ENCODE results near the gene ODR4. TPM values are rescaled to one million over a fixed set of nuclear protein-coding genes. Genes with fewer than 3 reads are reported as not detected.
"Not testable (repeated sequence)": the region's sequence is repeated elsewhere in the genome, so short reads cannot be mapped to it uniquely, and the experiment has no call there.

Gene ODR4
- total RNA-seq, 1 donor from 2014 or later = 25.5 TPM

DNA sequence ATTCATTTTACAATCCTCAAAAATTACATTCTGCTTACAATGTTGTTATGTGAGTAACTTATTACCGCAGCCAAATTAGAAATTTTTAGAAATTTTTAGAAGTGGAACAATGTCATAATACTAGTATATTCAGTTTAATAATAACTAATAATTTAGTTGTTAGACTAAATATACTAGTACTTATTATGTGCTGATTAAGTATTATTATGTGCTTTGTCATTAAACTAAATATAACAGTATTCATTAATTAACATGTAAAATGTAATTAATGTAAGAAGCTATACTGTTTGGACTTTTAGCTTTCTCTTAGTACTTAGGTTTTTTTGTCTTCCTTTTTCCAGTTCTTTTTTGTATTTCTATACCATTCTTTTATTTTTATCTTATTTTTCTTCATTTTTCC lies 15.3 kb downstream of the ODR4 start:
- Mint-ChIP-seq H3K36me3 (ENCODE audit: insufficient read depth) (peaks cover 11% of the 10 kb centered on the region), H3K27ac (no peak overlapping the region), H3K4me3 (ENCODE audit: low read depth) (no peak overlapping the region), H3K4me1 (ENCODE audit: low read depth) (no peaks in the 10 kb centered on the region), H3K27me3 (no peaks in the 10 kb centered on the region), H3K9me3 (ENCODE audit: low read depth) (no peaks in the 10 kb centered on the region)
- no peak for TF ChIP-seq CTCF (IDR thresholded peaks at IDR 0.05; ENCODE audit: unreplicated experiment)
- DNase-seq (ENCODE audit: low spot score, unreplicated experiment) = no peak

- Mint-ChIP-seq H3K27me3 (no peaks in the 10 kb centered on the region), H3K36me3 (ENCODE audit: insufficient read depth) (peaks cover 11% of the 10 kb centered on the region), H3K9me3 (ENCODE audit: low read depth) (no peaks in the 10 kb centered on the region), H3K4me3 (ENCODE audit: low read depth) (no peak overlapping the region), H3K27ac (no peak overlapping the region), H3K4me1 (ENCODE audit: low read depth) (no peaks in the 10 kb centered on the region)
- DNase-seq (ENCODE audit: low spot score, unreplicated experiment) = no peak
- no peak for TF ChIP-seq CTCF (IDR thresholded peaks at IDR 0.05; ENCODE audit: unreplicated experiment)
Measured at GRCh38 chr1:186391841-186392240, 16.2 kb downstream of the ODR4 start.

DNA sequence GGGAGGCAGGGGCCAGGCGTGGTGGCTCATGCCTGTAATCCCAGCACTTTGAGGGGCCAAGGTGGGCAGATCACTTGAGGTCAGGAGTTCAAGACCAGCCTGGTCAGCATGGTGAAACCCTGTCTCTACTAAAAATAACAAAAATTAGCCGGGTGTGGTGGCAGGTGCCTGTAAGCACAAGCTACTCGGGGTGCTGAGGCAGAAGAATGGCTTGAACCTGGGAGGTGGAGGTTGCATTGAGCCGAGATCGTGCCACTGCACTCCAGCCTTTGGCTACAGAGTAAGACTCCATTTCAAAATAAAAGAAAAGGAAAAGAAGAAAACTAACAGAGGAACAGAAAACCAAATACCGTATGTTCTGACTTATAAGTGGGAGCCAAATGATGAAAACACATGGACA lies 17.1 kb downstream of the ODR4 start:
- H3K9me3 Mint-ChIP-seq (ENCODE audit: low read depth); DNase-seq (ENCODE audit: low spot score, unreplicated experiment); H3K4me1 Mint-ChIP-seq (ENCODE audit: low read depth); H3K4me3 Mint-ChIP-seq (ENCODE audit: low read depth); H3K27ac Mint-ChIP-seq; H3K27me3 Mint-ChIP-seq: not testable (repeated sequence)
- peaks cover 11% of the 10 kb centered on the region for H3K36me3 Mint-ChIP-seq (ENCODE audit: insufficient read depth)

GRCh38 chr1:186401446-186401845 lies 25.8 kb downstream of the ODR4 start:
- not testable (repeated sequence) for H3K4me1 Mint-ChIP-seq (ENCODE audit: low read depth); H3K36me3 Mint-ChIP-seq (ENCODE audit: insufficient read depth); H3K4me3 Mint-ChIP-seq (ENCODE audit: low read depth); H3K27ac Mint-ChIP-seq; H3K27me3 Mint-ChIP-seq; H3K9me3 Mint-ChIP-seq (ENCODE audit: low read depth); DNase-seq (ENCODE audit: low spot score, unreplicated experiment)

DNA sequence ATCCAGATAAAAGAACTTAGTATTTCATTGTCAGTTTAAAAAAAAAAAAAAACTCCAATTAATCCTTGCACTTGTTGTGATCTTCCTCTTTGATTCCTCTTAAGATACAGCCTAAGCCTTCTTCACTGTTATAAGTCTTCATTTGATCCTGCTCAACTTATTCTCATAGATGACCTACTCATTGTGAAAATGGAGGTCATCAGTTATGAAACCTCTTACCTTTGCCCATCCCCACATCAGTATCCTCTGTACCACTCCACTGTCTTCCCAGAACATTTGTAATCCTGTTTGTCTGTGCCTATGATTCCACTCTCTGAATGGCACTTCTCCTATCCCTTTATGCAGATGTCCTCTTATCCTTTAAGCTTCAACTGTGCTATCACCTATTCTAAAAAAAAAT lies 28.0 kb downstream of the ODR4 start:
- Mint-ChIP-seq H3K4me3 (ENCODE audit: low read depth) (no peak overlapping the region), H3K36me3 (ENCODE audit: insufficient read depth) (peaks cover 12% of the 10 kb centered on the region), H3K9me3 (ENCODE audit: low read depth) (no peaks in the 10 kb centered on the region), H3K4me1 (ENCODE audit: low read depth) (no peaks in the 10 kb centered on the region), H3K27ac (no peak overlapping the region), H3K27me3 (no peaks in the 10 kb centered on the region)
- TF ChIP-seq CTCF (IDR thresholded peaks at IDR 0.05; ENCODE audit: unreplicated experiment) = no peak
- DNase-seq (ENCODE audit: low spot score, unreplicated experiment) = no peak

- Mint-ChIP-seq H3K36me3 (ENCODE audit: insufficient read depth) (peaks cover 12% of the 10 kb centered on the region), H3K4me1 (ENCODE audit: low read depth) (no peaks in the 10 kb centered on the region), H3K27me3 (no peaks in the 10 kb centered on the region), H3K4me3 (ENCODE audit: low read depth) (no peak overlapping the region), H3K9me3 (ENCODE audit: low read depth) (no peaks in the 10 kb centered on the region), H3K27ac (no peak overlapping the region)
- no peak for DNase-seq (ENCODE audit: low spot score, unreplicated experiment)
- peak; percentile 67 for TF ChIP-seq CTCF (IDR thresholded peaks at IDR 0.05; ENCODE audit: unreplicated experiment)
Measured at GRCh38 chr1:186404454-186405051, 28.9 kb downstream of the ODR4 start.

Data from progenitor cell of endocrine pancreas (in vitro differentiated cells).